COLO668 (cell line): ENCODE data around the gene GRIA2.
A peak's percentile ranks its signal among the peaks of the same experiment; 100 is the strongest.
"Not testable (repeated sequence)": the region's sequence is repeated elsewhere in the genome, so short reads cannot be mapped to it uniquely, and the experiment has no call there.

Experiments
- DNase-seq: peaks from one replicate; lab custom pipeline; 2025; ENCODE audit not compliant: unreplicated experiment; lab: John Stamatoyannopoulos, UW

GRIA2 gene

GRCh38 chr4:157258165-157258564 lies 37.6 kb downstream of the GRIA2 start:
- DNase-seq = not testable (repeated sequence)

DNA sequence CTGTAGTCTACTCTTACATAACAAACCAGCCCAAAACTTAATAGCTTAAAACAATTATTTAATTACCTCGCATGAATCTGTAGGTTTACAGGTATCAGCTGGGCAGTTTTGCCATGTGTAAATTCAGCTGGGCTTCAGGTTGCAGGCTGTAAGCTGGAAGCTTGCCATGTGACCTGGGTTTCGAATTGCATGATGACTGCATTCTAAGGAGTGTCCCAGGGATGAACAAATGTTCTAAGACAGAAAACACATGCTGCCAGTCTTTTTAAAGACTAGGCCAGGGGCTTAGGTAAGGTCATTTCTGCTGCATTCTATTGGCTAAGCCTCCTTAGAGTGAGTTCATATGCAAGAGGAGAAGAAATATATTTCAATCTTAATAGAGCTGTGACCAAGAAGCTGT lies 44.8 kb downstream of the GRIA2 start:
- peak; percentile 43 for DNase-seq

DNA sequence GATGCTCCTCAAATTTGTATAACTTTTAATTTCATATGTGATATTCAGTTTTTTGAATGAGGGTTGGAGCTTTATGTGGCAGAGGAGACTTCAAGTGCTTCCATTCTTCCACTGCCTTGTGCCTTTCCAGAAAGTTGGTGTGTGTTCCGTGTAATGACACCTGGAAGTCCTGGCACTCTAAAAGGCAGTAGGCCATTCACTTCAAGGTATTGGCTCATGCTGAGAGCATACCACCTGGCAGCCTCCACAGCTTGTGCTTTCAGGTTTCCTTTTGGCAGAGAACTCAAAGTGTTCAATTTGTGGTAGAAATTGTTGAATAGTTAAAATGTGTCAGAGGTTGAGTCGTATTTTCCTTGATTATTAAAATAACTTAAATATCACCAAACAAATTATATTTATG lies 49.6 kb downstream of the GRIA2 start:
- DNase-seq = no peak

- DNase-seq = no peak
These were observed 50.0 kb downstream of the GRIA2 start for GRCh38 chr4:157270552-157270951.

- no peak for DNase-seq
These were observed 50.8 kb downstream of the GRIA2 start for GRCh38 chr4:157271166-157271869.

GRCh38 chr4:157280673-157281072 lies 60.1 kb downstream of the GRIA2 start:
- no peak for DNase-seq

DNA sequence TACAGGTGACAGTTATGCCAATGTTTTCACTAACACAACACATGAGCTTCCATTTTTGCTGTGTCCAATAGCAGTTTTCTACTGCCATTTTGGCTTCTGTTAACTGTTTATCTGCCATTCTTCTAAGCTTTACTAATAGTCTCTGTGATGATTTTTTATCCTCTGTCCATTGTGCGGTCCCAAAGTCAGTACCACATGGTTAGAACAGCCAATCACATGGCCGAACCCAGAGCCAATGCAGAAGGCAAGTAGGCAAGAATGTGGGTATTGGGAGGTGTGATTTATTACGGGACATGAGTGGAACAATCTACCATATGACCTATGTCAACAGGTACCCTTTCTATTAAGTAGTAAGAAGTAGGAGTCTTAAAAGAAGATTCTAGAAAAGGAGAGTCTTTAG lies 61.5 kb downstream of the GRIA2 start:
- DNase-seq = no peak

- no peak for DNase-seq
These were observed 66.9 kb downstream of the GRIA2 start for GRCh38 chr4:157287445-157287844.

DNA sequence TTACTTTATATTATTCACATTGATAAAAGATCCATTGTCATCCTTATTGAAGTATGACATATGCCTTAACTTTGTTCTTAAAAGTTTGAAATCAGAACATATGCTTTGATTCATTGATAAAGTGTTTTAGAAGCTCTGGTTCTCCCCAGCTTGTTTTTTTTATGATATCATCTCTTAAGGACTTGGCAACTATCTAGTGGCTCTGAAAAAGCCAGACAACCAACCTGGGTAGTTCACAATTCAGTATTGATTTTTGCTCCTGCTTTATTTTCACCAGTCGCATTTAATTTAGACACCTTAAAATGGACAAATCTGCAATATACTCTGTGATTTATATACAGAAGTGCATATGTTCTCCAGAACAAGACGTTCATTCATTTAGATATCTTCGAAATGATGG lies 70.1 kb downstream of the GRIA2 start:
- no peak for DNase-seq

DNA sequence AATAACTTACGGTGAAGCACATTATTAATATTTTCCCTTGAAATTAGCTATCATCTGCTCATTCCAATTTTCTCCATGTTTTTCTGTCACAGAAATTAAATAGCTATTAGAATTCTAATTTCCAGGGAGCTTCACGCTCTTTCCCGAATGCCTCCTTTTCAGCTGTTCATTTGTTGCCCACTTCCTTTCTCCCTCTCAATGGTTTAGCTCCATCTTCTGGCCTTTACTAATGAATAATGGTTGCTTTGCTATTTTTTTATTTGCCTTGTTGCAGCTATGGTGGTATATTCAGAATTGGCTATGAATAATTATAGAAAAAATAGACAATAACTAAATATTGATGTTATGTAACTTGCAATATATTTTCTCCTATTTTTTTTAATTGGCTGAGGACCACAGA lies 70.5 kb downstream of the GRIA2 start:
- no peak for DNase-seq

GRCh38 chr4:157293673-157294072 lies 73.1 kb downstream of the GRIA2 start:
- DNase-seq = no peak

DNA sequence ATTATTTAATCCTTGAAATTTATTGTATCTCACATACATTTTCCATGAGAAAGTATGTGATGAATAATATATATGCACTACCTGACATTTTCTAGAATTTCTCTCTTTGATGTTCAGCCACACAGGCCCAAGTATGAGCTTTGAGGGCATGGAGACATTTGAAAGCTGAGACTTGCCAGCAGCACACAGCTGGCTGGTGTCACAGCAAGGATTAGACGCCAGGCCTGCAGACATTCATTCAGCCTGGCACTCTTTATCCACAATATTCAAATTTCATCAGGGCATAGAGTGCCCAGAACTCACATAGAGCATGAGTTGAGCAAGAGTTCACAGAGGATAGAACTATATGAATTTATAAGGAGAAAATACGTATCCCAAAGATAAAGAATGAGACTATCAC lies 74.0 kb downstream of the GRIA2 start:
- no peak for DNase-seq

GRCh38 chr4:157300701-157301100 lies 80.2 kb downstream of the GRIA2 start:
- DNase-seq = no peak

- DNase-seq = no peak
These were observed 83.0 kb downstream of the GRIA2 start for GRCh38 chr4:157303471-157303960.

GRCh38 chr4:157304769-157305168 lies 84.2 kb downstream of the GRIA2 start:
- DNase-seq = no peak

- no peak for DNase-seq
These were observed 92.2 kb downstream of the GRIA2 start for GRCh38 chr4:157312702-157313101.

- DNase-seq = no peak
These were observed 94.4 kb downstream of the GRIA2 start for GRCh38 chr4:157314906-157315305.

DNA sequence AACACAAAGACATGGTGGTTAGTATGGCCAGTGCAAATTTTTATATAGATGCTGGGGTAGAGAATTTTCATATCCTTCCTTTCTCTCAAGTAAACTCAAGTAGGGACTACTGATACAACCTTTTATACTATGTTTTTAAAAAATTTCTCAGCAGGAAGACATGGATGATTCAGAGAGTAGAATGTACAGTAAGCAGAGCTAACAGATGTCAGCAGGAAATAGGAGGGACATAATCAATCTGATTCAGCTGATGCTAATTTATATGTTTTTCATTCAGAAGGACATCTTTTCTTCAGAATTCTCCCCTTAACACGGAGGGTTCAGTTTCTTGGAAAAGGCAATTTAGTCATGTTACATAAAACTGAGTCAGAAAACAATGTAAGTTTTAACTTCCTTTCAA lies 95.4 kb downstream of the GRIA2 start:
- no peak for DNase-seq

DNA sequence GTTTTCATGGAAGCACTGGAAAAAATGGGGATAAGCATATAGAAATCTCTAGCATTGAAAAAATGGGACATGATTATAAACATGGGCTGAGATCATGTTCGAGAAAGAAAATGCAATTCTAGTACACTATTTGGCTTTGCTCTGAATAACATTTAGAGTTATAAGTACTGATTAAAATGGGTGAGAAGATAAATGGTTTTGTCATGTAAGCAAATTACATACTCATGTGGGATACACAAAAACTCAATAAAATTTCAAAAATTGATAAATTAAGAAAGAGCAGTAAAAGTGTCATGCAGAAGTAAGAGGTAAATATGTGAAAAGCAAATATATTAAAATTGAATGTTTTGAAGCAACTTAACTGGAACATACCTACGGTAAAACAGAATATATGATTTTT lies 99.6 kb downstream of the GRIA2 start:
- no peak for DNase-seq

DNA sequence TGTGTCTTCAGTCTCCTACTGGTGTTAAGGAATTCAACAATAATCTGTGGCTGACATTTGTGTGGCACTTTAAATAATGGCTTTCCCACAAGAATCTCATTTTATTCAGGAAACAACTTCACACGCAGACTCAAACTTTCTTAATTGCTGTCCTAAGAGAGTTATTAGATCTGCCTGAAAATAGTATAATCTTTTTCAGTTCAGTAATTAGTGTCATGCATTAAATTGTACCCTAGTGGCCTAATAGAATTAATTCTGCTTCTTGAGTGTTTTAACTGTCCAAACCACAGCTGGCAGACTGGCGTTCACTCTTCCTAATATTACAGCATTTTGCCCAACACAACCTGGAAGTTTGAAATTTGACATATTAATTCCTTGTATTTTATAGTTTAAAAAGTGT lies 107.1 kb downstream of the GRIA2 start:
- DNase-seq = no peak

DNA sequence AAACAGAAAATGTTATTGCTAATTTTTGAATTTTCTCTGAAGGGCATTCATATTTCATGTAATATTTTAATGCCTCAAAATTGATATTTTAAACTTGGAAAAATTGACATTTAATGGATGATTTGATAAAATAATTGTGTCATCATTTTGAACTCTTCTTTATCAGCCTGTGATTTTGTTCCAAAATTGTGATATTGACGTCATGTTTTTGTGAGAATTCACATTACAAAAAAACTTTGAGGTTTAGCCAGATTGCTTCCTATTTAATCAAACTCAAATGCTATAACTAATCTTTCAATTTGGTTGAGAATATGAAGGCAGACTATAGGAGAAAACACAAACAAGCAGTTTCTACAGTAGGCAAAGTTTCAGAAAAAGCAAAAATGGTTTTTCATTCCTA lies 137.4 kb downstream of the GRIA2 start:
- no peak for DNase-seq

DNA sequence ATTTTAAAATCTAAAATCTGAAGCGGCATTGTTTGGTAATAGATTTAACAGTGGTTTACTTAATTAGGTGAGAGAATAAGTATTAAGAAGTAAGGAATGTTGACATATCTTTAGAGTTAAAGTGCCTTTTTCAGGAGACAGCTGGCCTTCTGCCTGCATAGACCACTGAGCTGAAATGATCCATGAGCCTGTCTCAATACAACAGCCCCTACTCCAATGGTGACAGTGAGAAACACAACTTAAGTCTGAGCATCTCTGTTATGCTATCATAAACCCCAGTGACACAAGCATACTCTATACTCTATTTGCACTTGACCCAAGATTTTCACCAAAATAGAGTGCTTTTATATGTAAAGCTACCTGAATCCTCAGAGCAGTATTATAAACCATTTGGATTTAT lies 137.9 kb downstream of the GRIA2 start:
- DNase-seq = no peak

DNA sequence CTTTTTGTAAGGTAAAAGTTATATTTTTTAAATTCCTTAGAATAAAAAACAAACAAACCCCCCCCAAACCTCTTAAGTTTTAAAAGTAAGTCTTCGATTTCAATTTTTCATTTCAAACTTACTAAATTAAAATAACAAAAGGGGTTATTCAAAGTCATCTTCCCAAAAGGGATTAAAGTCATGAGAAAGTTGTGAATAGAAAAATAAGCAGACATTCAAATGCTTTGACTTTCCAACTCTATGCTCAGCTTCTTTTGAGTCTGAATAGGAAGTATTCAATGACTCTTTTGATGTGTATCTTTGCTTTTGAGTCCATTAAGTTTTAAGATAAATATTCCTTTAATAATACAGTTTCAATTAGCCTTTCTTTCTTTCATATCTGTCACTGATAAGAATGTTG lies 138.3 kb downstream of the GRIA2 start:
- no peak for DNase-seq
